Tracheal epithelial cell (primary cell): Measurements from ENCODE around the gene MBD1. TPM values are rescaled to one million over a fixed set of nuclear protein-coding genes. Genes with fewer than 3 reads are reported as not detected.

Source experiments
- total RNA-seq: library from RNA; depleted of rRNA; stranded (reverse); fragments of >200 nt; gene quantifications from 2 replicates; pipeline ENCODE4 v1.2.1, GENCODE V29; 2014

The MBD1 gene, protein sequence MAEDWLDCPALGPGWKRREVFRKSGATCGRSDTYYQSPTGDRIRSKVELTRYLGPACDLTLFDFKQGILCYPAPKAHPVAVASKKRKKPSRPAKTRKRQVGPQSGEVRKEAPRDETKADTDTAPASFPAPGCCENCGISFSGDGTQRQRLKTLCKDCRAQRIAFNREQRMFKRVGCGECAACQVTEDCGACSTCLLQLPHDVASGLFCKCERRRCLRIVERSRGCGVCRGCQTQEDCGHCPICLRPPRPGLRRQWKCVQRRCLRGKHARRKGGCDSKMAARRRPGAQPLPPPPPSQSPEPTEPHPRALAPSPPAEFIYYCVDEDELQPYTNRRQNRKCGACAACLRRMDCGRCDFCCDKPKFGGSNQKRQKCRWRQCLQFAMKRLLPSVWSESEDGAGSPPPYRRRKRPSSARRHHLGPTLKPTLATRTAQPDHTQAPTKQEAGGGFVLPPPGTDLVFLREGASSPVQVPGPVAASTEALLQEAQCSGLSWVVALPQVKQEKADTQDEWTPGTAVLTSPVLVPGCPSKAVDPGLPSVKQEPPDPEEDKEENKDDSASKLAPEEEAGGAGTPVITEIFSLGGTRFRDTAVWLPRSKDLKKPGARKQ
- 85.5 and 102 TPM in 2 replicates for total RNA-seq

DNA sequence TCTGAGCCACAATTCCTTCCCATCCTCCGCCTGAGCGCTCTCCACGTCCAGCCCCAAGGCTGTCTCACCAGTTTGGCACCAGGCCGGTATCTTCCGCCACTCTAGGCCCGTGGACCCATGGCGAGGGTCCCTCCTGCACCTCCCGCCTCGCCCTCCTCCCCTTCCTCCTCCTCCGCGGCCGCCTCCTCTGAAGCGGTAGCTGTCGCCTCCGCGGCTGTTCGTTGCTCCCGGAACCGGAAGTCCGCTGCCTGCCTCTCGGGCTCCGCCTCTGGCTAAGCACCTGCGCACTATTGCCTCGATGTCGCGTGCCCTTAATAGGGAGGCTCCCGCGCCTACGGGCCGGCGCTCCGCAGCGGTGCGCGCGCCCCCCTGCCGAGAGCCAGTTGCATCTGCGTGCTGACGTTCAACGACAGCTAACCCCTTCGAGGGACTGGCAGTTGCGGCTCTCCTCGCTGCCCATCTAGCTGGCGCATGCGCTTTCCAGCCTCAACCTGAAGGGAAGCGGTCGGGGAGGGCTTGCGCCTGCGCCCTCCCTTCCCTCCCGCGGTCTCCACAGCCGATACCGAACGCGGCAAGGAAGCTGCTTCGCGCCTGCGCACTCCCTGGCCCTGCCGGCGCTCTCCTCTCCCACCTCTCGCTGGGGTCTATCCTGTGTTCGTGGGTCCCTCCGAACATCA lies at the start of gene MBD1:
MBD1 (minus strand) TSS at position 229 of the 677 bp plus-strand sequence. CDS start 1,531 bp downstream, outside the sequence.

DNA sequence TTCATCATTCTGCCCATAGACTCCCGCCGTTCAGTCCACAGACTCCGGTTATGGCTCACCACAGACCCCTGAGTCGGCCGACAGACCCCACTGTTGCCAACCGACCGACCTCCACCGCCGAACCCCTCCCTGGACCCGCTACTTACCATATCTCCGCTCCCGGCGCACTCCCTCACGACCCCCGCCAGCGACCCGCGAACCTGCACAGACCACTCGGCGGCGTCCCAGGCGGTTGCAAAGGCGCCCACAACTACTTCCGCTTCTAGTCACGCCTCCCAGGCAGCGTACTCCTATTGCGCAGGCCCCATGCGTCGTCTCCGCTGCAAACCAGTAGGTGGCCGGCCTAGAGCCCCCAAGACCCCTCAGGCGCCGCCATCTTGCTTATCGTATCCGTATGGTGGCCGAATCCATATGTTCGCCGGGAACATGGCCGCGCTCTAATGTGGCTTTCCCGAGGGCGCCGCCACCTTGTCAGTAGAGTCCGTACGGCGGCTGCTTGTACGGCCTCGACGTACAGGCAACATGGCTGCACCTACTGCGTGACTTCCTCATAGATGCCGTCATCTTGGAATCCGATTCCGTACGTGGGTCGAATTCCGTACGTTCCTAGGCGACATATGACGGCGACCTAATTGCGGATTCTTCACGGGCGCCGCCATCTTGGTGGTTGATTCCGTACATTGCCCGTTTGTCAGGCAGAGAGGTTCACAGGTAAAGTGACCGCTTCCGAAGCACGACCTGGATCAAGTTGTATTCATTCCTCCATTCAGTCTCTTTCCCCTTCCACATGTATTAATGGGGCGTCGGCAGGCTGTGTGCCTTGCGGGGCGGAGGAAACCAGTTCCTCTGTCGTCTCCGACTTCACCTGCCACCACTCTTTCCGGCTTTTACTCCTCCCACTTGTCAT lies 6.4 kb upstream of the MBD1 start, which contains the start of gene CXXC1:
CXXC1 (minus strand) TSS at position 252 of the 907 bp plus-strand sequence; CDS start at position 149, 103 bp downstream.

DNA sequence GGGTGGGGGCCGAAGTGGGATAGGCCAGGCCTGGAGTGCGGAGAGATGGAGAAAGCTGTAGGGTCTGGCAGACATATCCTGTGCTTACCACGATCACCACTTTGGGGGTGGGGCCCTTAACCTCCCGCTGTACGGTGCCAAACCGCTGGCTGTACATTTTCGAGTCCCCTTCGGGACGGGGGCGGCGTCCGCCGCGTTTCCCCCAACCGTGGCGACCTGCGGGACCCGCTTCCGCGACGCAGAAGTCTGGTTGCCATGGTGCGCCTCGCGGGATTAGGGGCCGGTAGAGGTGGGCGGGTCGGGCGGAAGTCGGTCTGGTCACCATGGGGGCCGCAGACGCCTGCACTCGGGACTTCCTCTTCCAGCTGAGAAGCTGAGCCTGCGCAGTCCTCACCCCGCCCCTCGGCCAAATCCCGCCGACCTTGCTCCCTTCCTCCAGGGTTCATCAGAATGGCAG lies 15.0 kb downstream of the MBD1 start, which contains the start of gene CFAP53:
CFAP53 (minus strand) TSS at position 248 of the 457 bp plus-strand sequence; CDS start at position 157, 91 bp downstream.

Other genes with a start within 250 kb of the MBD1 start
- 31.5 and 62.7 TPM in 2 replicates for gene MYO5B, start 86.4 kb downstream of the MBD1 start, total RNA-seq
- under 0.01 and 0.48 TPM in 2 replicates for gene CFAP53, start 15.0 kb downstream of the MBD1 start, total RNA-seq
- gene CXXC1, start 6.2 kb upstream of the MBD1 start, total RNA-seq = 27.5 and 27.7 TPM in 2 replicates
- 0.85 and 1.2 TPM in 2 replicates for gene SKA1, start 93.5 kb upstream of the MBD1 start, total RNA-seq